K562 (cell line): ENCODE results near the gene PPIL6. TPM values are rescaled to one million over a fixed set of nuclear protein-coding genes. Genes with fewer than 3 reads are reported as not detected.

Experiments
- BACH1 ChIP-seq: fragments of 200-800 bp; sonication (Bioruptor generic); IDR thresholded peaks from 2 replicates; pipeline ENCODE4 v1.6.1; 2016; ENCODE audit warnings: missing genetic modification characterization, missing compliant biosample characterization
- DPF2 ChIP-seq: fragments of 450-650 bp; IDR thresholded peaks from 2 replicates; pipeline ENCODE4 v1.6.1; 2016
- EP400 ChIP-seq: fragments of 450-650 bp; IDR thresholded peaks from 2 replicates; pipeline ENCODE4 v1.6.1; 2017; ENCODE audit warnings: antibody characterized with exemption, mild to moderate bottlenecking, moderate library complexity
- ID3 ChIP-seq, 2 experiments: fragments of 250-450 bp in 1 of 2; fragments of 450-650 bp in 1 of 2; sonication (Bioruptor Pico) in 1 of 2; IDR thresholded peaks; 2 replicates each; pipeline versions ENCODE4 v1.6.1 to v1.8.0; 2016 to 2021; ENCODE audit warnings: mild to moderate bottlenecking in 2 of 2, moderate library complexity in 2 of 2, missing compliant biosample characterization in 1 of 2, missing genetic modification characterization in 1 of 2
- ZBTB17 ChIP-seq: fragments of 450-650 bp; formaldehyde crosslinking; IDR thresholded peaks from 2 replicates; pipeline ENCODE4 v1.4.0; 2020; ENCODE audit warnings: mild to moderate bottlenecking
- ZNF592 ChIP-seq: fragments of 450-650 bp; IDR thresholded peaks from 2 replicates; pipeline ENCODE4 v1.6.1; 2017; ENCODE audit warnings: antibody characterized with exemption, mild to moderate bottlenecking
- ZNF696 ChIP-seq: fragments of 250-450 bp; sonication (Bioruptor Pico); conservative IDR thresholded peaks from 2 replicates; pipeline ENCODE4 v1.4.0; 2020; ENCODE audit warnings: mild to moderate bottlenecking, moderate library complexity
- polyA plus RNA-seq, 8 experiments: library from polyadenylated mRNA; depleted of rRNA in 4 of 8; stranded (reverse) in 5 of 8; unstranded in 3 of 8; fragments of >200 nt; fragmentation: Nextera tagmentation in 2 of 8; fragmentation: Illumina TruSeq in 1 of 8; extraction: Ambion mirVana in 2 of 8; extraction: Trizol in 1 of 8; gene quantifications; 2 replicates each; pipeline versions ENCODE4 v1.2.1 to v1.2.3, GENCODE V29; 2011 to 2014; ENCODE audit warnings: inconsistent platforms in 1 of 8, missing spikeins in 1 of 8
- total RNA-seq, 7 experiments: library from RNA; depleted of rRNA in 6 of 7; stranded (reverse); fragments of >200 nt in 6 of 7; fragmentation: Illumina TruSeq in 2 of 7; extraction: Trizol in 2 of 7; gene quantifications; 2 replicates each; pipeline versions ENCODE4 v1.2.1 to v1.2.3, GENCODE V29; 2011 to 2021; ENCODE audit warnings: low replicate concordance in 1 of 7
- TF ChIP-seq, protein P1 (sequence below): fragments of 450-650 bp; IDR thresholded peaks from 2 replicates; pipeline ENCODE4 v1.6.1; 2016; ENCODE audit warnings: mild to moderate bottlenecking, moderate library complexity
- TF ChIP-seq, protein P2 (sequence below): fragments of 200-800 bp; sonication (Bioruptor generic); IDR thresholded peaks from 2 replicates; pipeline ENCODE4 v1.6.1; 2017; ENCODE audit warnings: missing genetic modification characterization, missing compliant biosample characterization

The PPIL6 gene
- total and polyA plus RNA-seq, 9 of the 15 experiments (the other 6 are each of a cell fraction or from before 2014, with no cell fraction given), result 0.03 to 0.98 (median 0.41) TPM; not detected in 1

DNA sequence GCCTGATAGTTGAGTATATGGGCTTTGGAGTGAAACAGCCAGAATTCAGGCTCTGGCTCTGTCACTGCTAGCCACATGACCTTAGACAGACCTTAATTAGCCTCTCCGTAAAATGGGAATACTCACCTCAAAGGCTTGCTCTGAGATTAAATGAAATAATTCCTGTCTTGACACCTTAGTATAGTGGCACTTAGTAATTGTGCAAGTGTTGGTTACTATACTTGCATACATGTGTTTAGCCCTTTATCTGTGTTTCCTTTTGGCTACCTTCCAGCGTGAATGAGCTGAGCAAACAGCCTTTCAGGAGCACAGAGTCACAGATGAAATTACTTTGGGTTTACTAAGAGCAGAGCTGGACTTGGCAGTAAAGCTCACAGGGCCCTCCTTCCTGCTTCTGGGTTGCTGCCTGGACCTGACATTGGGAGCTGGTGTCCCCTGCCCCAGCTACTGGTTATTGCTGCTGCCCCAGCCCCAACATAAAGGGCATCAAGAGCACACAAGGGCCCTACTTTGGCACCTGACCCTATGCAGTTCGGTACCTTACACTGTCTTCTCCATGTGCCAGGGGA lies 90.9 kb downstream of the PPIL6 start (continued):
- TF ChIP-seq, protein P1, sequence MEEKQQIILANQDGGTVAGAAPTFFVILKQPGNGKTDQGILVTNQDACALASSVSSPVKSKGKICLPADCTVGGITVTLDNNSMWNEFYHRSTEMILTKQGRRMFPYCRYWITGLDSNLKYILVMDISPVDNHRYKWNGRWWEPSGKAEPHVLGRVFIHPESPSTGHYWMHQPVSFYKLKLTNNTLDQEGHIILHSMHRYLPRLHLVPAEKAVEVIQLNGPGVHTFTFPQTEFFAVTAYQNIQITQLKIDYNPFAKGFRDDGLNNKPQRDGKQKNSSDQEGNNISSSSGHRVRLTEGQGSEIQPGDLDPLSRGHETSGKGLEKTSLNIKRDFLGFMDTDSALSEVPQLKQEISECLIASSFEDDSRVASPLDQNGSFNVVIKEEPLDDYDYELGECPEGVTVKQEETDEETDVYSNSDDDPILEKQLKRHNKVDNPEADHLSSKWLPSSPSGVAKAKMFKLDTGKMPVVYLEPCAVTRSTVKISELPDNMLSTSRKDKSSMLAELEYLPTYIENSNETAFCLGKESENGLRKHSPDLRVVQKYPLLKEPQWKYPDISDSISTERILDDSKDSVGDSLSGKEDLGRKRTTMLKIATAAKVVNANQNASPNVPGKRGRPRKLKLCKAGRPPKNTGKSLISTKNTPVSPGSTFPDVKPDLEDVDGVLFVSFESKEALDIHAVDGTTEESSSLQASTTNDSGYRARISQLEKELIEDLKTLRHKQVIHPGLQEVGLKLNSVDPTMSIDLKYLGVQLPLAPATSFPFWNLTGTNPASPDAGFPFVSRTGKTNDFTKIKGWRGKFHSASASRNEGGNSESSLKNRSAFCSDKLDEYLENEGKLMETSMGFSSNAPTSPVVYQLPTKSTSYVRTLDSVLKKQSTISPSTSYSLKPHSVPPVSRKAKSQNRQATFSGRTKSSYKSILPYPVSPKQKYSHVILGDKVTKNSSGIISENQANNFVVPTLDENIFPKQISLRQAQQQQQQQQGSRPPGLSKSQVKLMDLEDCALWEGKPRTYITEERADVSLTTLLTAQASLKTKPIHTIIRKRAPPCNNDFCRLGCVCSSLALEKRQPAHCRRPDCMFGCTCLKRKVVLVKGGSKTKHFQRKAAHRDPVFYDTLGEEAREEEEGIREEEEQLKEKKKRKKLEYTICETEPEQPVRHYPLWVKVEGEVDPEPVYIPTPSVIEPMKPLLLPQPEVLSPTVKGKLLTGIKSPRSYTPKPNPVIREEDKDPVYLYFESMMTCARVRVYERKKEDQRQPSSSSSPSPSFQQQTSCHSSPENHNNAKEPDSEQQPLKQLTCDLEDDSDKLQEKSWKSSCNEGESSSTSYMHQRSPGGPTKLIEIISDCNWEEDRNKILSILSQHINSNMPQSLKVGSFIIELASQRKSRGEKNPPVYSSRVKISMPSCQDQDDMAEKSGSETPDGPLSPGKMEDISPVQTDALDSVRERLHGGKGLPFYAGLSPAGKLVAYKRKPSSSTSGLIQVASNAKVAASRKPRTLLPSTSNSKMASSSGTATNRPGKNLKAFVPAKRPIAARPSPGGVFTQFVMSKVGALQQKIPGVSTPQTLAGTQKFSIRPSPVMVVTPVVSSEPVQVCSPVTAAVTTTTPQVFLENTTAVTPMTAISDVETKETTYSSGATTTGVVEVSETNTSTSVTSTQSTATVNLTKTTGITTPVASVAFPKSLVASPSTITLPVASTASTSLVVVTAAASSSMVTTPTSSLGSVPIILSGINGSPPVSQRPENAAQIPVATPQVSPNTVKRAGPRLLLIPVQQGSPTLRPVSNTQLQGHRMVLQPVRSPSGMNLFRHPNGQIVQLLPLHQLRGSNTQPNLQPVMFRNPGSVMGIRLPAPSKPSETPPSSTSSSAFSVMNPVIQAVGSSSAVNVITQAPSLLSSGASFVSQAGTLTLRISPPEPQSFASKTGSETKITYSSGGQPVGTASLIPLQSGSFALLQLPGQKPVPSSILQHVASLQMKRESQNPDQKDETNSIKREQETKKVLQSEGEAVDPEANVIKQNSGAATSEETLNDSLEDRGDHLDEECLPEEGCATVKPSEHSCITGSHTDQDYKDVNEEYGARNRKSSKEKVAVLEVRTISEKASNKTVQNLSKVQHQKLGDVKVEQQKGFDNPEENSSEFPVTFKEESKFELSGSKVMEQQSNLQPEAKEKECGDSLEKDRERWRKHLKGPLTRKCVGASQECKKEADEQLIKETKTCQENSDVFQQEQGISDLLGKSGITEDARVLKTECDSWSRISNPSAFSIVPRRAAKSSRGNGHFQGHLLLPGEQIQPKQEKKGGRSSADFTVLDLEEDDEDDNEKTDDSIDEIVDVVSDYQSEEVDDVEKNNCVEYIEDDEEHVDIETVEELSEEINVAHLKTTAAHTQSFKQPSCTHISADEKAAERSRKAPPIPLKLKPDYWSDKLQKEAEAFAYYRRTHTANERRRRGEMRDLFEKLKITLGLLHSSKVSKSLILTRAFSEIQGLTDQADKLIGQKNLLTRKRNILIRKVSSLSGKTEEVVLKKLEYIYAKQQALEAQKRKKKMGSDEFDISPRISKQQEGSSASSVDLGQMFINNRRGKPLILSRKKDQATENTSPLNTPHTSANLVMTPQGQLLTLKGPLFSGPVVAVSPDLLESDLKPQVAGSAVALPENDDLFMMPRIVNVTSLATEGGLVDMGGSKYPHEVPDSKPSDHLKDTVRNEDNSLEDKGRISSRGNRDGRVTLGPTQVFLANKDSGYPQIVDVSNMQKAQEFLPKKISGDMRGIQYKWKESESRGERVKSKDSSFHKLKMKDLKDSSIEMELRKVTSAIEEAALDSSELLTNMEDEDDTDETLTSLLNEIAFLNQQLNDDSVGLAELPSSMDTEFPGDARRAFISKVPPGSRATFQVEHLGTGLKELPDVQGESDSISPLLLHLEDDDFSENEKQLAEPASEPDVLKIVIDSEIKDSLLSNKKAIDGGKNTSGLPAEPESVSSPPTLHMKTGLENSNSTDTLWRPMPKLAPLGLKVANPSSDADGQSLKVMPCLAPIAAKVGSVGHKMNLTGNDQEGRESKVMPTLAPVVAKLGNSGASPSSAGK, result peak; percentile 44; the same call in 1 of the 2 replicates
- TF ChIP-seq EP400 (peak; percentile 63), ZBTB17 (CRISPR knock-in tag) (peak; percentile 98), BACH1 (tag) (peak; percentile 79), DPF2 (peak; percentile 89), ZNF592 (peak; percentile 86), ZNF696 (no peak), ID3 (CRISPR knock-in tag; IDR thresholded peaks at IDR 0.05) (no peak), ID3 (tag; IDR thresholded peaks at IDR 0.05) (0 out of 2 replicates have a peak, but pooled peaks have one; percentile 29)
- TF ChIP-seq, protein P2, sequence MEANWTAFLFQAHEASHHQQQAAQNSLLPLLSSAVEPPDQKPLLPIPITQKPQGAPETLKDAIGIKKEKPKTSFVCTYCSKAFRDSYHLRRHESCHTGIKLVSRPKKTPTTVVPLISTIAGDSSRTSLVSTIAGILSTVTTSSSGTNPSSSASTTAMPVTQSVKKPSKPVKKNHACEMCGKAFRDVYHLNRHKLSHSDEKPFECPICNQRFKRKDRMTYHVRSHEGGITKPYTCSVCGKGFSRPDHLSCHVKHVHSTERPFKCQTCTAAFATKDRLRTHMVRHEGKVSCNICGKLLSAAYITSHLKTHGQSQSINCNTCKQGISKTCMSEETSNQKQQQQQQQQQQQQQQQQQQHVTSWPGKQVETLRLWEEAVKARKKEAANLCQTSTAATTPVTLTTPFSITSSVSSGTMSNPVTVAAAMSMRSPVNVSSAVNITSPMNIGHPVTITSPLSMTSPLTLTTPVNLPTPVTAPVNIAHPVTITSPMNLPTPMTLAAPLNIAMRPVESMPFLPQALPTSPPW, result peak; percentile 25; the same call in 1 of the 2 replicates
